CD4-positive, alpha-beta memory T cell (primary cell): ENCODE data around the gene SP100. TPM values are rescaled to one million over a fixed set of nuclear protein-coding genes. Genes with fewer than 3 reads are reported as not detected.
"Not testable (repeated sequence)": the region's sequence is repeated elsewhere in the genome, so short reads cannot be mapped to it uniquely, and the experiment has no call there.

Experiments used
- CTCF ChIA-PET: fragments of 350-600 bp; sonication (Branson Sonifier 250); formaldehyde crosslinking; loops from one replicate; lab custom pipeline; 2021; ENCODE audit warnings: inconsistent platforms; ENCODE audit not compliant: partially characterized antibody; lab: Charles Lee
- POLR2A ChIA-PET: fragments of 350-600 bp; sonication (Branson Sonifier 250); formaldehyde crosslinking; loops from one replicate; lab custom pipeline; 2021; ENCODE audit not compliant: partially characterized antibody; lab: Charles Lee
- DNase-seq, 5 donors: peaks; one replicate each; pipeline versions ENCODE4 v3.0.0 to v3.0.0-alpha.2; 2020 to 2022; ENCODE audit warnings: mixed read lengths in 1 of 5
- H3K27ac ChIP-seq: one replicate; pipeline ENCODE4 v1.7.0; 2013; ENCODE audit warnings: low read depth, low read length
- H3K27me3 ChIP-seq: 2 replicates; pipeline ENCODE4 v1.7.0; 2013; ENCODE audit warnings: mild to moderate bottlenecking, low read length, moderate library complexity; ENCODE audit not compliant: insufficient read depth
- H3K36me3 ChIP-seq: 2 replicates; pipeline ENCODE4 v1.7.0; 2013; ENCODE audit warnings: mild to moderate bottlenecking, low read length, moderate library complexity; ENCODE audit not compliant: insufficient read depth
- H3K4me1 ChIP-seq: 2 replicates; pipeline ENCODE4 v1.7.0; 2013; ENCODE audit warnings: mild to moderate bottlenecking, low read length, moderate library complexity; ENCODE audit not compliant: insufficient read depth
- H3K4me3 ChIP-seq, 2 donors: one replicate each; pipeline ENCODE4 v1.7.0; 2013; ENCODE audit warnings: low read length in 2 of 2, mild to moderate bottlenecking in 1 of 2
- H3K9me3 ChIP-seq, 2 donors: one replicate each; pipeline ENCODE4 v1.7.0; 2013; ENCODE audit warnings: low read length in 2 of 2, control low read depth in 1 of 2; ENCODE audit not compliant: control insufficient read depth in 1 of 2
- H3K27ac Mint-ChIP-seq, 7 donors: one replicate each; pipeline ENCODE4 v1.8.0; 2020 to 2021; ENCODE audit warnings: mixed read lengths in 7 of 7, mild to moderate bottlenecking in 6 of 7, inconsistent platforms in 3 of 7, moderate library complexity in 3 of 7
- H3K27me3 Mint-ChIP-seq, 2 donors: one replicate each; pipeline ENCODE4 v1.8.0; 2020 to 2021; ENCODE audit warnings: mixed read lengths in 2 of 2
- H3K36me3 Mint-ChIP-seq, 2 donors: one replicate each; pipeline ENCODE4 v1.8.0; 2020 to 2021; ENCODE audit warnings: mixed read lengths in 2 of 2, inconsistent platforms in 1 of 2, mild to moderate bottlenecking in 1 of 2
- H3K4me1 Mint-ChIP-seq, 4 donors: one replicate each; pipeline ENCODE4 v1.8.0; 2020 to 2021; ENCODE audit warnings: mixed read lengths in 4 of 4, mild to moderate bottlenecking in 1 of 4
- H3K4me3 Mint-ChIP-seq, 8 donors: one replicate each; pipeline ENCODE4 v1.8.0; 2020 to 2021; ENCODE audit warnings: mixed read lengths in 8 of 8, mild to moderate bottlenecking in 7 of 8, moderate library complexity in 6 of 8, inconsistent platforms in 3 of 8
- H3K9me3 Mint-ChIP-seq, 8 donors: one replicate each; pipeline ENCODE4 v1.8.0; 2020 to 2021; ENCODE audit warnings: mixed read lengths in 8 of 8, mild to moderate bottlenecking in 5 of 8, inconsistent platforms in 3 of 8, moderate library complexity in 1 of 8
- intact Hi-C: fragments of 100-400 bp; cut with micrococcal nuclease; formaldehyde crosslinking; loops from one replicate; pipeline ENCODE4 v1.15.1; 2023
- polyA plus RNA-seq, 2 donors: library from polyadenylated mRNA; unstranded; fragments of 300-500 nt; fragmentation: Illumina TruSeq; gene quantifications; one replicate each; pipeline ENCODE4 v1.2.3, GENCODE V29; 2021
- total RNA-seq, 2 experiments: library from RNA; stranded (reverse); gene quantifications; one replicate each; pipeline ENCODE4 v1.2.3, GENCODE V29; 2021

SP100 gene
- total RNA-seq = 100 to 1,000 TPM; 210 to 226 TPM
- polyA plus RNA-seq = 100 to 1,000 TPM; 101 to 222 TPM

DNA sequence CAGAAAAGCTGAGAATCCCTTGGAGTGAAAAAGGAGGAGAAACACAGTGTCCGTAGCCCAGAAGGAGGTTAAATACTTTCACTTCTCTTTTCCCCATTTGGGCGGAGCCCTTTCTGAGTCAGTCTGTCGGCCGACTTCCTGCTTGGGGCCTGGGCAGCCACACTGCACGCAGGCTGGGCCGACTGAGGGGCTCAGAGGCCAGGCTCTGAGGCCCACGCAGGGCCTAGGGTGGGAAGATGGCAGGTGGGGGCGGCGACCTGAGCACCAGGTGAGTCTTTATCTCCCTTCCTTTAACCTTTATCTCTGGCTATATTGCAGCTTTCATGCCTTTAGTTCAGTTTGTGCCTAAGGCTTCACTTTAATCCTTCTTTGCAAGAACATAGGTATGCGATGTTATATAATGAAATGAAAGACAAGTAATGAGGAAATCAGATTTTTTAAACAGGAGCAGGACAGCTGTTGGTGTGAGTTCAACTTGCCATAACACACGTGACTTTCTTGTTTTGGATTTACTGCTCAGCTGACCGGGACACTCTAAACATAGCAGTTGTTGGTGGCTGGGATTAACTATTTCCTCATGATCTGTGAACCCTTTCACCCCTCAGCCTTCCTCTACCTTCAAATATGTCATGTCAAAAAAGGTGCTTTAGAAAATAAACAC is at the start of gene SP100:
SP100 (plus strand) TSS at position 141 of the 661 bp plus-strand sequence; CDS start at position 237, 96 bp downstream.
- Histone ChIP-seq H3K4me3 (peak within 1 kb of the TSS; percentile 94), H3K4me1 (peaks cover 72% of the 10 kb centered on the region), H3K36me3 (no peaks in the 10 kb centered on the region), H3K27me3 (no peaks in the 10 kb centered on the region), H3K9me3 (no peaks in the 10 kb centered on the region), H3K27ac (peak within 1 kb of the TSS; percentile 92)
- peak within 1 kb of the TSS; percentile 86 to 100 (median 94) for H3K4me3 Mint-ChIP-seq
- intact Hi-C loops = loop anchor here (2.0 to 10.0 kb wide), 5 partner anchors 25 to 381 kb away; partner anchors contain the start of genes CAB39 and SP140
- H3K4me1 Mint-ChIP-seq = peaks cover 49 to 90% (median 70%) of the 10 kb centered on the region in 4 donors
- peak within 1 kb of the TSS; percentile 98 to 100 (median 99) for H3K27ac Mint-ChIP-seq
- no peaks in the 10 kb centered on the region for H3K9me3 Mint-ChIP-seq
- ChIA-PET CTCF (interaction anchor here (2.2 kb wide), 1 partner anchor 214 kb away, joined by 6 read pairs; no protein-coding TSS in a partner anchor), POLR2A (interaction anchor here (0.8 to 4.9 kb wide), 15 partner anchors 12 to 305 kb away, joined by 3 to 23 read pairs (median 6); partner anchors contain the start of genes SP110, SP140 and SP140L)
- H3K27me3 Mint-ChIP-seq = no peaks in the 10 kb centered on the region
- peak; percentile 78 to 87 (median 81) for DNase-seq
- H3K36me3 Mint-ChIP-seq = peaks cover 26 to 52% of the 10 kb centered on the region in 2 donors

DNA sequence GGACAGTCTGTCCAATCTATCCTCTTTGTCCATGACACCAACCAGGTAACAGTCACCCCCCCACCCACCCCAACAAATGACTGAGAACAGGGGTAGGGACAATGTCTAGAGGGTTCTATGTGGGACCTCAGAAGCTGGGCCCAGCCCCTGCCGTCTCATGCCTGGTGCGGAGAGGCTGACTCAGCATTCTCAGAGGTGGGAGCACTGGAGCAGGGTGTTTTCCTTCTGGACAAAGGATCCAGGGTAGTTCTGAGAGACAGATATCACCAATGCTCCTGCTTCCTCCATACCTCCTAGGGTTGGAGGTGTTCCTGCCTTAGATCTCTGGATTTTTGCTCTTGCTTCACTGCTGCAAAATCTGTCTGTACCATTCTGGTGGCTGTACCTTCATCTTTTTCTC is 33.9 kb upstream of the SP100 start:
- no peaks in the 10 kb centered on the region for H3K9me3 Mint-ChIP-seq
- Histone ChIP-seq H3K4me1 (no peaks in the 10 kb centered on the region), H3K4me3 (no peak overlapping the region), H3K27ac (no peak overlapping the region), H3K27me3 (no peaks in the 10 kb centered on the region), H3K36me3 (peaks cover 43% of the 10 kb centered on the region), H3K9me3 (no peaks in the 10 kb centered on the region)
- H3K27ac Mint-ChIP-seq = no peak overlapping the region
- DNase-seq = no peak
- intact Hi-C loops = no loop called here
- peaks cover 9 to 19% (median 13%) of the 10 kb centered on the region in 4 donors for H3K4me1 Mint-ChIP-seq
- ChIA-PET POLR2A (no interaction called here), CTCF (interaction anchor here (1.2 kb wide), 1 partner anchor 180 kb away, joined by 3 read pairs; no protein-coding TSS in a partner anchor)
- no peak overlapping the region for H3K4me3 Mint-ChIP-seq
- no peaks in the 10 kb centered on the region for H3K27me3 Mint-ChIP-seq
- peaks cover 68 to 72% of the 10 kb centered on the region in 2 donors for H3K36me3 Mint-ChIP-seq

DNA sequence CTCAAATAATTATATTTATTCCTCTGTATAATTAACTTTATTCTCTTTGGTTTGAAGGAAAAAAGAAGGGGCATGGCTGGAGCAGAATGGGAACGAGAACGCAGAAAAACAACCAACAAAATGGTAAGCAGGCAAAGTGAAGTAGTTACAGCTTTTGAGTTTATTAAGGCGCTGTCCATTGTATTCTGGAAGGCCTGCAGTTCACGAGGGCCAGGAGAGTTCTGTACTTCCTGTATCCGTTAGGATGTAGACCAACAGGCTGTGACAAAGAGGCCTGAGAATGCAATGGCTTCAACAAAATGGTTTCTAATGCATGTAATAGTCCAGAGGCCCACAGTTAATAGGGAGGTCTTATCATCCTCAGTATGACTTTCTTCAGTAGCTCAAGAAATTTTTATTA is 32.5 kb upstream of the SP100 start:
- H3K36me3 Mint-ChIP-seq = peaks cover 61 to 70% of the 10 kb centered on the region in 2 donors
- peaks cover 3 to 10% (median 7%) of the 10 kb centered on the region in 4 donors for H3K4me1 Mint-ChIP-seq
- intact Hi-C loops = no loop called here
- Histone ChIP-seq H3K4me3 (no peak overlapping the region), H3K4me1 (no peaks in the 10 kb centered on the region), H3K36me3 (peaks cover 45% of the 10 kb centered on the region), H3K27me3 (no peaks in the 10 kb centered on the region), H3K9me3 (no peaks in the 10 kb centered on the region), H3K27ac (no peak overlapping the region)
- no peak for DNase-seq
- no peak overlapping the region for H3K4me3 Mint-ChIP-seq
- POLR2A ChIA-PET = no interaction called here
- no peak overlapping the region for H3K27ac Mint-ChIP-seq
- CTCF ChIA-PET = interaction anchor here (0.6 to 0.7 kb wide), 2 partner anchors 185 to 186 kb away, joined by 3 to 4 read pairs; no protein-coding TSS in a partner anchor
- no peaks in the 10 kb centered on the region for H3K9me3 Mint-ChIP-seq
- H3K27me3 Mint-ChIP-seq = no peaks in the 10 kb centered on the region

DNA sequence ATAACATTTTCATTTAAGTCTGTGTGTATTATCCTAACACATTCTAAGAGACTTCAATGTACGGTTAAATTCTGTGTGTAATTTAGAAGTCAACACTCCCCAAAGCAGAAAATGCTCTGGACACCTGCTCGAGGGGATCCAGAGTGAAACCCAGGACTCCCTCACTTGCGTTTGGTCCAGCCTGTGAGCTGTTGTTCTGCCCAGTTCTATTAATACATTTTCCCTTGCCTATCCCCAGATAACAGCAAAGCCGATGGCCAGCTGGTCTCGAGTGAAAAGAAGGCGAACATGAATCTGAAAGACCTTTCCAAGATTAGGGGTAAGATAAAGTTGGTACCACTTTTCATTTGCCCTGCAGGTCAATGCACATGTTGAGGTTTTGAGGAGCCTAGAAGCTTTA is 31.0 kb upstream of the SP100 start:
- no peak for DNase-seq
- ChIA-PET CTCF (interaction anchor here (1.0 to 1.2 kb wide), 2 partner anchors 8 to 10 kb away, joined by 3 read pairs; no protein-coding TSS in a partner anchor), POLR2A (no interaction called here)
- Histone ChIP-seq H3K9me3 (no peaks in the 10 kb centered on the region), H3K27me3 (no peaks in the 10 kb centered on the region), H3K27ac (no peak overlapping the region), H3K4me1 (no peaks in the 10 kb centered on the region), H3K4me3 (no peak overlapping the region), H3K36me3 (peaks cover 59% of the 10 kb centered on the region)
- no peak overlapping the region for H3K4me3 Mint-ChIP-seq
- H3K9me3 Mint-ChIP-seq = no peaks in the 10 kb centered on the region
- peaks cover 69 to 74% of the 10 kb centered on the region in 2 donors for H3K36me3 Mint-ChIP-seq
- intact Hi-C loops = no loop called here
- peak overlapping the region in 4 of 7 donors; percentile 3 to 83 (median 24) for H3K27ac Mint-ChIP-seq
- H3K4me1 Mint-ChIP-seq = peaks cover 0 to 6% (median 4%) of the 10 kb centered on the region in 4 donors
- no peaks in the 10 kb centered on the region for H3K27me3 Mint-ChIP-seq

DNA sequence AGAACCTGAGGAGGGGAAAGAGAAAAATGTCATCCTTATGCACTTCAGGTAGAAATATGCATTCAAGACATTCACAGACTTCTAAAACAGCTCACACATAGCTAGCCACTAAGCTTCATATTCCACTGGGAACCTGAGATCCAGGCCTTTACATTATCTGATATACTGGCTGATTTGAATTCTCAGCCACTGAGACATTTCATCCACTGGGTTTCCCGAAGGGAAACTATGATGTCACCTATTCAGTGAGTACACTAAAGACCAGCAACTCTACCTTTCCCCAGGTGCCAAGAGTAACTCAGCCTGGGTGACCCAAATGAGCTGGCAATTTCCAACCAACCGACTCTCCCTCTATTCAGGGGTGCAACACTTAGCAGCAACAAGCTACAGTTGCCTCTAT is 21.7 kb upstream of the SP100 start:
- Mint-ChIP-seq H3K4me1 (peaks cover 0 to 4% (median 2%) of the 10 kb centered on the region in 4 donors), H3K36me3 (peaks cover 94 to 95% of the 10 kb centered on the region in 2 donors), H3K27me3 (no peaks in the 10 kb centered on the region), H3K9me3 (peaks cover 0 to 9% (median 3%) of the 10 kb centered on the region in 8 donors), H3K27ac (peak overlapping the region in 1 of 7 donors; percentile 17), H3K4me3 (no peak overlapping the region)
- Histone ChIP-seq H3K27ac (no peak overlapping the region), H3K4me3 (no peak overlapping the region), H3K4me1 (no peaks in the 10 kb centered on the region), H3K9me3 (peaks cover 0 to 5% of the 10 kb centered on the region in 2 donors), H3K36me3 (peaks cover 55% of the 10 kb centered on the region), H3K27me3 (no peaks in the 10 kb centered on the region)
- ChIA-PET POLR2A (interaction anchor here (1.0 to 1.2 kb wide), 2 partner anchors 23 to 76 kb away, joined by 3 to 5 read pairs; no protein-coding TSS in a partner anchor), CTCF (interaction anchor here (1.3 kb wide), 1 partner anchor 9 kb away, joined by 3 read pairs; no protein-coding TSS in a partner anchor)
- intact Hi-C loops = no loop called here
- DNase-seq = no peak

DNA sequence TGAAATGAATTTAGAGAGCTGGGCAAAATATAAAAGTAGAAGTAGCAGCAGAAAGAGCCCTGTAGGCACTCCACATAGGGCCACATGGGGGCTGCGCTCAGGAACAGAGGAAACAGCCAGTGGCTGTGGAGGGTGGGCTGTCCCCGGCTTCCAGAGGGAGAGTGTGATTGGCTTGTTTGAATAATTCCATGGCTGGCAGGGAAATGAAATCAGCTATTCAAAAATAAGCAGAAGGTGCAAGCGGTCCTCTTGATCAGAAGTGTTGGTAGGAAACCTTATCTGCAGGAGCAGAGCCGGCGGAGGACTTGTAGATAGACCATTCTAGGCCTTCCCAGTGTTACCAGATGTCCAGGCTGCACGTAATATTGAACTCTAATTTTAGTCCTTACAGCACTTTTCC is 17.3 kb upstream of the SP100 start:
- ChIA-PET POLR2A (interaction anchor here (1.4 kb wide), 1 partner anchor 72 kb away, joined by 3 read pairs; the partner anchor contains the start of gene SP140L), CTCF (interaction anchor here (1.0 kb wide), 1 partner anchor 181 kb away, joined by 3 read pairs; no protein-coding TSS in a partner anchor)
- Mint-ChIP-seq H3K27ac (peak overlapping the region in 5 of 7 donors; percentile 37 to 79 (median 54)), H3K36me3 (peaks cover 84 to 86% of the 10 kb centered on the region in 2 donors)
- H3K4me1 ChIP-seq, H3K4me1 Mint-ChIP-seq, intact Hi-C loops, H3K4me3 ChIP-seq, H3K9me3 Mint-ChIP-seq, H3K4me3 Mint-ChIP-seq, H3K27me3 ChIP-seq, H3K9me3 ChIP-seq, H3K27me3 Mint-ChIP-seq, DNase-seq, H3K27ac ChIP-seq: not testable (repeated sequence)
- H3K36me3 ChIP-seq = peaks cover 46% of the 10 kb centered on the region

DNA sequence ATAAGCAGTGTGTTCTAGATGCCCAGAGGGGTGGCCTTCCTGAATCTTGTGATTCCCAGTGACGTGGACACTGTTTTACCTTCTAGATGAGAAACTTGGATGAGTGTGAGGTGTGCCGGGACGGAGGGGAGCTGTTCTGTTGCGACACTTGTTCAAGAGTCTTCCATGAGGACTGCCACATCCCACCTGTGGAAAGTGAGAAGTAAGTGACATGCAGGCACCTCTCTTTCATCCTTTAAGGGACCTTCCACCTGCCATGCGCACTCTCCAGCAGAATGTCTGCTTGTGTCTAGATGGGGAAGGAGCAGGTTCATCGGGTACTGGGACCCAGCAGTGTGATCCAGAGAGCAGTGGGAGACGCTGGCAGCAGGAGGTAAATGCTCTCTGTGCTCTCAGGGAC is 16.0 kb upstream of the SP100 start:
- intact Hi-C loops = no loop called here
- Mint-ChIP-seq H3K4me1 (peaks cover 0 to 4% (median 0%) of the 10 kb centered on the region in 4 donors), H3K9me3 (peaks cover 0 to 9% (median 1%) of the 10 kb centered on the region in 8 donors), H3K27ac (peak overlapping the region in 4 of 7 donors; percentile 18 to 57 (median 44)), H3K27me3 (no peaks in the 10 kb centered on the region), H3K4me3 (no peak overlapping the region), H3K36me3 (peaks cover 78 to 86% of the 10 kb centered on the region in 2 donors)
- DNase-seq = no peak
- Histone ChIP-seq H3K4me3 (no peak overlapping the region), H3K4me1 (no peaks in the 10 kb centered on the region), H3K27me3 (no peaks in the 10 kb centered on the region), H3K9me3 (peaks cover 0 to 5% of the 10 kb centered on the region in 2 donors), H3K27ac (no peak overlapping the region), H3K36me3 (peaks cover 46% of the 10 kb centered on the region)
- ChIA-PET CTCF (no interaction called here), POLR2A (no interaction called here)
